Measurements from ENCODE around the gene TNRC6B.
"Not testable (repeated sequence)": the region's sequence is repeated elsewhere in the genome, so short reads cannot be mapped to it uniquely, and the experiment has no call there.

- TF ChIP-seq CTCF, EZH2, EZH2phosphoT487 (IDR thresholded peaks at IDR 0.05): not testable (repeated sequence)
These were observed 5.9 kb downstream of the TNRC6B start for GRCh38 chr22:40183603-40184002.

Data from neural progenitor cell (in vitro differentiated cells).